Panc1 (cell line): ENCODE measurements around the gene HDHD2. TPM values are rescaled to one million over a fixed set of nuclear protein-coding genes. Genes with fewer than 3 reads are reported as not detected.

ENCODE experiments used
- ATAC-seq: fragments of 200-7000 bp; cut with Tn5 transposase; 2 replicates; pipeline ENCODE4 v1.9.1; 2020; ENCODE audit warnings: mild to moderate bottlenecking, moderate library complexity
- BruUV-seq: library from RNA; stranded (reverse); fragments of 400-500 nt; replicated peaks from 2 replicates; lab custom pipeline; 2021; lab: Mats Ljungman, UMichigan
- CTCF ChIA-PET: fragments of 300-600 bp; sonication (Branson Sonifier 250); formaldehyde crosslinking; loops from one replicate; lab custom pipeline; 2022; ENCODE audit warnings: antibody characterized with exemption; lab: Charles Lee
- POLR2A ChIA-PET: fragments of 300-600 bp; sonication (Branson Sonifier 250); formaldehyde crosslinking; loops from one replicate; lab custom pipeline; 2022; ENCODE audit warnings: antibody characterized with exemption; lab: Charles Lee
- DNase-seq: peaks from one replicate; pipeline ENCODE4 v3.0.0-alpha.2; 2010; ENCODE audit warnings: low read depth, low spot score
- H3K27ac ChIP-seq: 2 replicates; pipeline ENCODE4 v1.5.1; 2011; ENCODE audit warnings: mild to moderate bottlenecking, low read length, inconsistent platforms
- H3K27me3 ChIP-seq: fragments of 200-500 bp; sonication (Bioruptor generic); 2 replicates; pipeline ENCODE4 v1.6.0; 2014; ENCODE audit warnings: low read length, inconsistent platforms; ENCODE audit not compliant: control insufficient read depth, insufficient read depth
- H3K36me3 ChIP-seq: fragments of 200-500 bp; sonication (Bioruptor generic); 2 replicates; pipeline ENCODE4 v1.5.1; 2014; ENCODE audit warnings: inconsistent platforms, mild to moderate bottlenecking, low read length, moderate library complexity; ENCODE audit not compliant: control insufficient read depth, insufficient read depth
- H3K4me1 ChIP-seq: 2 replicates; pipeline ENCODE4 v1.5.1; 2011; ENCODE audit warnings: inconsistent platforms, mild to moderate bottlenecking, low read length, moderate library complexity; ENCODE audit not compliant: control insufficient read depth, insufficient read depth
- H3K4me3 ChIP-seq, 2 experiments: 2 replicates each; pipeline ENCODE4 v1.5.1; 2011 to 2012; ENCODE audit warnings: low read depth in 2 of 2, low read length in 2 of 2, mild to moderate bottlenecking in 2 of 2, inconsistent platforms in 1 of 2, moderate library complexity in 1 of 2
- H3K9me3 ChIP-seq: fragments of 200-500 bp; sonication (Bioruptor generic); 2 replicates; pipeline ENCODE4 v1.5.1; 2014; ENCODE audit warnings: low read depth, mild to moderate bottlenecking, inconsistent platforms, low read length, moderate library complexity; ENCODE audit not compliant: control insufficient read depth, insufficient read depth
- POLR2AphosphoS5 ChIP-seq: IDR thresholded peaks from 2 replicates; pipeline ENCODE4 v1.6.1; 2012; ENCODE audit warnings: mild to moderate bottlenecking, low read depth, low read length, moderate library complexity
- SIN3A ChIP-seq: IDR thresholded peaks from 2 replicates; pipeline ENCODE4 v1.6.1; 2012; ENCODE audit warnings: low read depth, mild to moderate bottlenecking, low read length, moderate library complexity, borderline replicate concordance; ENCODE audit not compliant: insufficient read depth
- TCF7L2 ChIP-seq: IDR thresholded peaks from 2 replicates; pipeline ENCODE4 v1.6.1; 2011; ENCODE audit warnings: mild to moderate bottlenecking, low read depth, low read length, inconsistent platforms
- in situ Hi-C: cut with HindIII; loops from 2 replicates; pipeline ENCODE4 v1.10.0; 2016; ENCODE audit warnings: low sequenced_read_pairs, low pct_unique_long_range_greater_than_20kb
- intact Hi-C: fragments of 100-400 bp; cut with micrococcal nuclease; formaldehyde crosslinking; loops from one replicate; pipeline ENCODE4 v1.10.0; 2022; ENCODE audit not compliant: unreplicated experiment
- total RNA-seq: library from RNA; stranded (reverse); gene quantifications from one replicate; pipeline ENCODE4 v1.2.1, GENCODE V29; 2021; ENCODE audit not compliant: unreplicated experiment
- TF ChIP-seq, protein P1 (sequence below): fragments of 450-650 bp; IDR thresholded peaks from 2 replicates; pipeline ENCODE4 v1.5.1; 2017; ENCODE audit warnings: mild to moderate bottlenecking
- TF ChIP-seq, protein P2 (sequence below), 2 experiments: IDR thresholded peaks; 2 replicates each; pipeline ENCODE4 v1.6.1; 2011 to 2012; ENCODE audit warnings: low read depth in 2 of 2, control low read depth in 1 of 2, low read length in 1 of 2, mild to moderate bottlenecking in 1 of 2, moderate library complexity in 1 of 2; ENCODE audit not compliant: insufficient read depth in 1 of 2

The HDHD2 gene
- total RNA-seq, 1 experiment from 2014 or later, result 24.6 TPM

DNA sequence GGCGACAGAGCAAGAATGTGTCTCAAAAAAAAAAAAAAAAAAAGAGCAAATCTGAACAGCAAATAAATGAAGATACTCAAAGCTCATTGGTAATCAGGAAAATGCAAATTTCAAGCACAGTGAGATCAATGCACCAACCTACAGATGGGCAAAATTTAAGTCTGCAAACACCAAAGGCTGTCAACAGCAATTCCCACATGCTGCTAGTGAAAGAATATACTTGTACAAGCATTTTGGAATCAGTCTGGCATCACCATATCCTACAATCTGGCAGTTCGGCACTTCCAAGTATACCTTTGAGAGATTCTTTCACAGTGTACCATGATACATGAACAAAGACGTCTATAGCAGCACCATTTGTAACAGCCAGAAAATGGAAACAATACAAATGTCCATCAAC is 4.1 kb downstream of the HDHD2 start:
- ChIA-PET POLR2A (no interaction called here), CTCF (no interaction called here)
- no peaks in the 10 kb centered on the region; the same call in 1 of the 2 replicates for H3K4me1 ChIP-seq
- H3K27ac ChIP-seq, result no peak overlapping the region
- no peak overlapping the region for H3K4me3 ChIP-seq
- BruUV-seq, result no TSS peak
- DNase-seq, result no peak
- H3K36me3 ChIP-seq, result peaks cover 4% of the 10 kb centered on the region
- ATAC-seq, result no peak
- intact Hi-C loops (no loop called here), in situ Hi-C loops (no loop called here)
- no peaks in the 10 kb centered on the region for H3K27me3 ChIP-seq
- no peak for TF ChIP-seq SIN3A
- TF ChIP-seq TCF7L2, result no peak
- TF ChIP-seq, protein P1, sequence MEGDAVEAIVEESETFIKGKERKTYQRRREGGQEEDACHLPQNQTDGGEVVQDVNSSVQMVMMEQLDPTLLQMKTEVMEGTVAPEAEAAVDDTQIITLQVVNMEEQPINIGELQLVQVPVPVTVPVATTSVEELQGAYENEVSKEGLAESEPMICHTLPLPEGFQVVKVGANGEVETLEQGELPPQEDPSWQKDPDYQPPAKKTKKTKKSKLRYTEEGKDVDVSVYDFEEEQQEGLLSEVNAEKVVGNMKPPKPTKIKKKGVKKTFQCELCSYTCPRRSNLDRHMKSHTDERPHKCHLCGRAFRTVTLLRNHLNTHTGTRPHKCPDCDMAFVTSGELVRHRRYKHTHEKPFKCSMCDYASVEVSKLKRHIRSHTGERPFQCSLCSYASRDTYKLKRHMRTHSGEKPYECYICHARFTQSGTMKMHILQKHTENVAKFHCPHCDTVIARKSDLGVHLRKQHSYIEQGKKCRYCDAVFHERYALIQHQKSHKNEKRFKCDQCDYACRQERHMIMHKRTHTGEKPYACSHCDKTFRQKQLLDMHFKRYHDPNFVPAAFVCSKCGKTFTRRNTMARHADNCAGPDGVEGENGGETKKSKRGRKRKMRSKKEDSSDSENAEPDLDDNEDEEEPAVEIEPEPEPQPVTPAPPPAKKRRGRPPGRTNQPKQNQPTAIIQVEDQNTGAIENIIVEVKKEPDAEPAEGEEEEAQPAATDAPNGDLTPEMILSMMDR, result no peak
- TF ChIP-seq POLR2AphosphoS5, result no peak
- TF ChIP-seq, protein P2, sequence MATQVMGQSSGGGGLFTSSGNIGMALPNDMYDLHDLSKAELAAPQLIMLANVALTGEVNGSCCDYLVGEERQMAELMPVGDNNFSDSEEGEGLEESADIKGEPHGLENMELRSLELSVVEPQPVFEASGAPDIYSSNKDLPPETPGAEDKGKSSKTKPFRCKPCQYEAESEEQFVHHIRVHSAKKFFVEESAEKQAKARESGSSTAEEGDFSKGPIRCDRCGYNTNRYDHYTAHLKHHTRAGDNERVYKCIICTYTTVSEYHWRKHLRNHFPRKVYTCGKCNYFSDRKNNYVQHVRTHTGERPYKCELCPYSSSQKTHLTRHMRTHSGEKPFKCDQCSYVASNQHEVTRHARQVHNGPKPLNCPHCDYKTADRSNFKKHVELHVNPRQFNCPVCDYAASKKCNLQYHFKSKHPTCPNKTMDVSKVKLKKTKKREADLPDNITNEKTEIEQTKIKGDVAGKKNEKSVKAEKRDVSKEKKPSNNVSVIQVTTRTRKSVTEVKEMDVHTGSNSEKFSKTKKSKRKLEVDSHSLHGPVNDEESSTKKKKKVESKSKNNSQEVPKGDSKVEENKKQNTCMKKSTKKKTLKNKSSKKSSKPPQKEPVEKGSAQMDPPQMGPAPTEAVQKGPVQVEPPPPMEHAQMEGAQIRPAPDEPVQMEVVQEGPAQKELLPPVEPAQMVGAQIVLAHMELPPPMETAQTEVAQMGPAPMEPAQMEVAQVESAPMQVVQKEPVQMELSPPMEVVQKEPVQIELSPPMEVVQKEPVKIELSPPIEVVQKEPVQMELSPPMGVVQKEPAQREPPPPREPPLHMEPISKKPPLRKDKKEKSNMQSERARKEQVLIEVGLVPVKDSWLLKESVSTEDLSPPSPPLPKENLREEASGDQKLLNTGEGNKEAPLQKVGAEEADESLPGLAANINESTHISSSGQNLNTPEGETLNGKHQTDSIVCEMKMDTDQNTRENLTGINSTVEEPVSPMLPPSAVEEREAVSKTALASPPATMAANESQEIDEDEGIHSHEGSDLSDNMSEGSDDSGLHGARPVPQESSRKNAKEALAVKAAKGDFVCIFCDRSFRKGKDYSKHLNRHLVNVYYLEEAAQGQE (IDR thresholded peaks at IDR 0.05; ENCODE audit: insufficient read depth in 1 of 2, low read depth in 2 of 2, low read length in 1 of 2), result no peak
- no peaks in the 10 kb centered on the region for H3K9me3 ChIP-seq

DNA sequence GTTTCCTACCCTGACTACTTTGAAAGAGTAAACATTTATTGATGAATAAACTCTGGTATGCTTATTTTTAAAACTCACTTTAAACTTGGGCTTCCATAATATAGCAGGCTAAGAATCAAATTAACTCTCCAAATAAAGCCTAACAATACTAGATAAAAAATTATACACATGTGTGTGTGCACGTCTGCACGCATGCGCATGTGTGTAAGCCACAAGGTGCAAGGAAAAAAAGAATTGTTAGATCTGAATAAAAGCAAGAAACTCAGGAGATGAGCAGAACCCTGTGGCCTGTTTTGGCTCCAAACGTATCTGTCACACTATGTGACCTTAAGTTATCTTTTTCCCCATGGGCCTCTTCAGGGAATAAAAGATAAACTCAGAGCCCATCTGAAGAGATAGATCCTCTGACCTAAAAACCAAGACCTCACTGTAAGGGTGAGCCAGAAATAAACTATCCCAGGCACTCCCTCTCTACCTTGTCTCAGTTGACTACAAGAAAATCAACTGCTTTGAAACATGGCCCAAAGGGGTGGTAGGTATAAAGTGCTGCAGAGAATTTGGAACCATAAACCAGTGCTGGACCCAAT is 6.3 kb downstream of the HDHD2 start:
- intact Hi-C loops (no loop called here), in situ Hi-C loops (no loop called here)
- no peak overlapping the region for H3K4me3 ChIP-seq
- H3K9me3 ChIP-seq, result no peaks in the 10 kb centered on the region
- BruUV-seq, result no TSS peak
- DNase-seq, result no peak
- ChIA-PET POLR2A (no interaction called here), CTCF (no interaction called here)
- H3K36me3 ChIP-seq, result no peaks in the 10 kb centered on the region; the same call in 1 of the 2 replicates
- TF ChIP-seq POLR2AphosphoS5, result no peak
- TF ChIP-seq, protein P1, result no peak
- TF ChIP-seq, protein P2 (IDR thresholded peaks at IDR 0.05; ENCODE audit: insufficient read depth in 1 of 2, low read depth in 2 of 2, low read length in 1 of 2), result no peak
- no peak for TF ChIP-seq SIN3A
- no peak for TF ChIP-seq TCF7L2
- H3K4me1 ChIP-seq, result no peaks in the 10 kb centered on the region; the same call in 1 of the 2 replicates
- no peaks in the 10 kb centered on the region for H3K27me3 ChIP-seq
- no peak for ATAC-seq
- H3K27ac ChIP-seq, result no peak overlapping the region
